ENCODE measurements around the gene SWAP70. TPM values are rescaled to one million over a fixed set of nuclear protein-coding genes. Genes with fewer than 3 reads are reported as not detected.

The SWAP70 gene
- total RNA-seq, 1 donor from 2014 or later, result 24.0 TPM

- peaks cover 10% of the 10 kb centered on the region for H3K36me3 Mint-ChIP-seq
- no peak for TF ChIP-seq CTCF (IDR thresholded peaks at IDR 0.05; ENCODE audit: unreplicated experiment)
- no peak overlapping the region for H3K27ac Mint-ChIP-seq
- H3K9me3 Mint-ChIP-seq, result peaks cover 27% of the 10 kb centered on the region
- no peaks in the 10 kb centered on the region for H3K27me3 Mint-ChIP-seq (ENCODE audit: low read depth)
- peaks cover 3% of the 10 kb centered on the region for H3K4me1 Mint-ChIP-seq
- H3K4me3 Mint-ChIP-seq, result no peak overlapping the region
- DNase-seq (ENCODE audit: low spot score in 2 of 2, unreplicated experiment in 2 of 2), result no peak
Measured at GRCh38 chr11:9651899-9652748, 11.8 kb upstream of the SWAP70 start.

- Mint-ChIP-seq H3K9me3 (peaks cover 17% of the 10 kb centered on the region), H3K36me3 (peaks cover 6% of the 10 kb centered on the region), H3K4me3 (no peak overlapping the region), H3K27ac (no peak overlapping the region), H3K27me3 (ENCODE audit: low read depth) (no peaks in the 10 kb centered on the region), H3K4me1 (peaks cover 3% of the 10 kb centered on the region)
- TF ChIP-seq CTCF (IDR thresholded peaks at IDR 0.05; ENCODE audit: unreplicated experiment), result no peak
- no peak for DNase-seq (ENCODE audit: low spot score in 2 of 2, unreplicated experiment in 2 of 2)
Measured at GRCh38 chr11:9653871-9654270, 10.0 kb upstream of the SWAP70 start.

- H3K27me3 Mint-ChIP-seq (ENCODE audit: low read depth), result no peaks in the 10 kb centered on the region
- H3K36me3 Mint-ChIP-seq, result peaks cover 2% of the 10 kb centered on the region
- no peak for TF ChIP-seq CTCF (IDR thresholded peaks at IDR 0.05; ENCODE audit: unreplicated experiment)
Measured at GRCh38 chr11:9656864-9657263, 7.0 kb upstream of the SWAP70 start.

GRCh38 chr11:9657531-9657930, 6.3 kb upstream of the SWAP70 start:
- TF ChIP-seq CTCF (IDR thresholded peaks at IDR 0.05; ENCODE audit: unreplicated experiment), result no peak
- H3K4me3 Mint-ChIP-seq, result no peak overlapping the region
- H3K9me3 Mint-ChIP-seq, result peaks cover 7% of the 10 kb centered on the region
- H3K36me3 Mint-ChIP-seq, result peaks cover 2% of the 10 kb centered on the region
- peaks cover 5% of the 10 kb centered on the region for H3K4me1 Mint-ChIP-seq
- no peak overlapping the region for H3K27ac Mint-ChIP-seq
- DNase-seq (ENCODE audit: low spot score in 2 of 2, unreplicated experiment in 2 of 2), result no peak
- H3K27me3 Mint-ChIP-seq (ENCODE audit: low read depth), result no peaks in the 10 kb centered on the region

More at GRCh38 chr11:9656864-9657263, 7.0 kb upstream of the SWAP70 start:
- Mint-ChIP-seq H3K4me3 (no peak overlapping the region), H3K27ac (no peak overlapping the region), H3K9me3 (peaks cover 7% of the 10 kb centered on the region), H3K4me1 (no peaks in the 10 kb centered on the region)
- DNase-seq (ENCODE audit: low spot score in 2 of 2, unreplicated experiment in 2 of 2), result no peak

- Mint-ChIP-seq H3K9me3 (peaks cover 8% of the 10 kb centered on the region), H3K27ac (no peak overlapping the region), H3K4me3 (no peak overlapping the region), H3K27me3 (ENCODE audit: low read depth) (no peaks in the 10 kb centered on the region), H3K4me1 (peaks cover 16% of the 10 kb centered on the region), H3K36me3 (peaks cover 6% of the 10 kb centered on the region)
- no peak for DNase-seq (ENCODE audit: low spot score in 2 of 2, unreplicated experiment in 2 of 2)
- no peak for TF ChIP-seq CTCF (IDR thresholded peaks at IDR 0.05; ENCODE audit: unreplicated experiment)
Measured at GRCh38 chr11:9660886-9661285, 3.0 kb upstream of the SWAP70 start.

Measured in mesothelial cell of epicardium (in vitro differentiated cells).